ENCODE data around the gene PKD1. TPM values are rescaled to one million over a fixed set of nuclear protein-coding genes. Genes with fewer than 3 reads are reported as not detected.
"Not testable (repeated sequence)": the region's sequence is repeated elsewhere in the genome, so short reads cannot be mapped to it uniquely, and the experiment has no call there.

PKD1 gene
- total and polyA plus RNA-seq, 2 of the 13 experiments (the other 11 are each of a cell fraction or from before 2014, with no cell fraction given) = 22.1 to 23.0 TPM

DNA sequence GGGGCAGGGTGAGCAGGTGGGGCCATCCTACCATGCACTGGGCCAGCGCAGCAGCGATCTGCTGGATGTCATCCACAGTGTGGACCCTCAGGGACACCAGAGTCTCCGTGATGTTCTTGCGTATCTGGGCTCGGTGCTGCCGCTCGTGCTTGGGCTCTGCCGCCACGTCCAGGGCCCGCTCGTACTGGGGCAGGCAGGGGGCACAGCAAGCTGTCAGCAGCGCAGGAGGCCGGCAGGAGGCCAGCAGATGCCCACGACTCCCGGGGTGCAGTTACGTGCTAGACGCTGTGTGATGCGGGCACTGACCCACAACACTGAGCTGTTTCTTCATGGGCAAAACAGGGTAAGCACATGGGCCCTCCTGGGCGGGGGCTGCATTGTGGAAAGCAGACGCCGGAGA is 30.4 kb downstream of the PKD1 start:
- H3K27ac ChIP-seq (ENCODE audit: extremely low read length, insufficient read depth, low read length); H3K4me2 ChIP-seq (ENCODE audit: low read depth, low read length); in situ Hi-C loops (cut with HindIII; ENCODE audit: extremely low pct_ligation_motif_present, low pct_unique_long_range_greater_than_20kb); H2AFZ ChIP-seq (ENCODE audit: low read length); FAIRE-seq; POLR2A ChIA-PET; H3K4me3 ChIP-seq (replicated peaks in 1 of 3; ENCODE audit: insufficient read depth in 1 of 3, low read depth in 2 of 3, low read length in 3 of 3); H4K20me1 ChIP-seq (ENCODE audit: insufficient read depth, low read length); DNase-seq (ENCODE audit: low spot score); H3K36me3 ChIP-seq (replicated peaks in 1 of 2; ENCODE audit: control insufficient read depth in 1 of 2, insufficient read depth in 2 of 2, low read length in 2 of 2); CTCF ChIA-PET (ENCODE audit: low intra/inter-chr PET ratio, low total read pairs); H3K4me1 ChIP-seq (ENCODE audit: insufficient read depth, low read length); H3K79me2 ChIP-seq (ENCODE audit: insufficient read depth, low read length); ATAC-seq; H3K27me3 ChIP-seq (ENCODE audit: control insufficient read depth in 1 of 2, insufficient read depth in 2 of 2, low read length in 2 of 2); H3K9ac ChIP-seq (ENCODE audit: insufficient read depth, low read depth, low read length); BruUV-seq (replicated peaks); H3K9me3 ChIP-seq (ENCODE audit: low read length); intact Hi-C loops (cut with micrococcal nuclease; ENCODE audit: unreplicated experiment): not testable (repeated sequence)
- 97% methylated on average over 7 of the region's 21 CpGs for WGBS (ENCODE audit: low lambda C conversion rate)

DNA sequence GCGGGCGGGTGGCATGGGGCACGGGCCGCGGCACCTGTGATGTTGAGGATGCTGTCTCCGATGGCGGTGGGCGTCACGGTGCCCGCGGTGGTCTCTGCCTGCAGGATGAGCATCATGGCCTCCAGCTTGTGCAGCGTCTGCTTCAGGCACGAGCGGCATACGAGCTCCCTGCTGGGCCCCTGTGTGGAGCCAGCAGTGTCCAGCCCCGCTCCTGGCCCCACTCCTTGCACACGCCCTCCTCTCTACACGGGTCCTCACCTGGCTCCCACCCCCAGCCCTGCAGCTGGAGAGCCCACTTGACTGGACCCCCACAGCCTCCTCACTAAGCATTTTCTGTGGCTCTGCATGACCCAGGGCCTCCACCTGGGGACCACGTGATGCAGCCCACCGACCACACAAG is 31.2 kb downstream of the PKD1 start:
- intact Hi-C loops (cut with micrococcal nuclease; ENCODE audit: unreplicated experiment); H3K27me3 ChIP-seq (ENCODE audit: control insufficient read depth in 1 of 2, insufficient read depth in 2 of 2, low read length in 2 of 2); H3K4me2 ChIP-seq (ENCODE audit: low read depth, low read length); H3K4me1 ChIP-seq (ENCODE audit: insufficient read depth, low read length); H4K20me1 ChIP-seq (ENCODE audit: insufficient read depth, low read length); H3K27ac ChIP-seq (ENCODE audit: extremely low read length, insufficient read depth, low read length); H2AFZ ChIP-seq (ENCODE audit: low read length); H3K9ac ChIP-seq (ENCODE audit: insufficient read depth, low read depth, low read length); CTCF ChIA-PET (ENCODE audit: low intra/inter-chr PET ratio, low total read pairs); POLR2A ChIA-PET; H3K4me3 ChIP-seq (replicated peaks in 1 of 3; ENCODE audit: insufficient read depth in 1 of 3, low read depth in 2 of 3, low read length in 3 of 3); H3K79me2 ChIP-seq (ENCODE audit: insufficient read depth, low read length); H3K36me3 ChIP-seq (replicated peaks in 1 of 2; ENCODE audit: control insufficient read depth in 1 of 2, insufficient read depth in 2 of 2, low read length in 2 of 2); DNase-seq (ENCODE audit: low spot score); BruUV-seq (replicated peaks); FAIRE-seq; in situ Hi-C loops (cut with HindIII; ENCODE audit: extremely low pct_ligation_motif_present, low pct_unique_long_range_greater_than_20kb); H3K9me3 ChIP-seq (ENCODE audit: low read length): not testable (repeated sequence)
- WGBS (ENCODE audit: low lambda C conversion rate) = 95% methylated on average over 7 of the region's 20 CpGs
- peak; percentile 74 for ATAC-seq

DNA sequence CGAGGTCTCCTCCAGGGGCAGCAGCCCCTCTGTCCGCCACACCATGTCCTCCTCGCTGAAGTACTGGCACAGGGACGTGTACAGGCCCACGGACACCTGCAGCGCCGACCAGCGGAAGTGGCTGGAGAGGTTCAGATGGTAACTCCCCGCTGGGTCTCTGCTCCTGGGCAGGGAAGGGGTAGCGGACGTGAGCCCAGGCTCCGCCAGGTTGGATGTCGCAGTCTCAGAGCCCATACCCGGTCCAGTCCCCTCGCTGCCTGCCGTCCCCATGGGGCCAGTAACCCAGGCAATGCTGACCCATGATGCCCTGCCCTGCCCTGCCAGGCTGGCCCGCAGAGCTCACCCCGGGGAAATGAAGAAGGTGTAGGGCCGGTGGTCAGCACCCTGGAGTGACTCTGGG is 33.2 kb downstream of the PKD1 start:
- BruUV-seq (replicated peaks) = no TSS peak
- Histone ChIP-seq H3K36me3 (replicated peaks in 1 of 2; ENCODE audit: control insufficient read depth in 1 of 2, insufficient read depth in 2 of 2, low read length in 2 of 2) (no peaks in the 10 kb centered on the region; a peak in 1 of 5 replicates), H3K4me1 (ENCODE audit: insufficient read depth, low read length) (no peaks in the 10 kb centered on the region), H4K20me1 (ENCODE audit: insufficient read depth, low read length) (no peaks in the 10 kb centered on the region), H3K27ac (ENCODE audit: extremely low read length, insufficient read depth, low read length) (no peak overlapping the region), H3K27me3 (ENCODE audit: control insufficient read depth in 1 of 2, insufficient read depth in 2 of 2, low read length in 2 of 2) (no peaks in the 10 kb centered on the region), H2AFZ (ENCODE audit: low read length) (no peak overlapping the region), H3K9me3 (ENCODE audit: low read length) (no peaks in the 10 kb centered on the region), H3K9ac (ENCODE audit: insufficient read depth, low read depth, low read length) (no peak overlapping the region), H3K4me3 (replicated peaks in 1 of 3; ENCODE audit: insufficient read depth in 1 of 3, low read depth in 2 of 3, low read length in 3 of 3) (no peak overlapping the region), H3K79me2 (ENCODE audit: insufficient read depth, low read length) (no peaks in the 10 kb centered on the region), H3K4me2 (ENCODE audit: low read depth, low read length) (no peak overlapping the region)
- FAIRE-seq (no peak), DNase-seq (ENCODE audit: low spot score) (no peak), ATAC-seq (no peak)
- 94% methylated on average over 9 of the region's 19 CpGs for WGBS (ENCODE audit: low lambda C conversion rate)
- CTCF ChIA-PET (ENCODE audit: low intra/inter-chr PET ratio, low total read pairs) = no interaction called here
- in situ Hi-C loops (cut with HindIII; ENCODE audit: extremely low pct_ligation_motif_present, low pct_unique_long_range_greater_than_20kb) (no loop called here), intact Hi-C loops (cut with micrococcal nuclease; ENCODE audit: unreplicated experiment) (no loop called here)
- POLR2A ChIA-PET = no interaction called here
- TF ChIP-seq, protein P1, sequence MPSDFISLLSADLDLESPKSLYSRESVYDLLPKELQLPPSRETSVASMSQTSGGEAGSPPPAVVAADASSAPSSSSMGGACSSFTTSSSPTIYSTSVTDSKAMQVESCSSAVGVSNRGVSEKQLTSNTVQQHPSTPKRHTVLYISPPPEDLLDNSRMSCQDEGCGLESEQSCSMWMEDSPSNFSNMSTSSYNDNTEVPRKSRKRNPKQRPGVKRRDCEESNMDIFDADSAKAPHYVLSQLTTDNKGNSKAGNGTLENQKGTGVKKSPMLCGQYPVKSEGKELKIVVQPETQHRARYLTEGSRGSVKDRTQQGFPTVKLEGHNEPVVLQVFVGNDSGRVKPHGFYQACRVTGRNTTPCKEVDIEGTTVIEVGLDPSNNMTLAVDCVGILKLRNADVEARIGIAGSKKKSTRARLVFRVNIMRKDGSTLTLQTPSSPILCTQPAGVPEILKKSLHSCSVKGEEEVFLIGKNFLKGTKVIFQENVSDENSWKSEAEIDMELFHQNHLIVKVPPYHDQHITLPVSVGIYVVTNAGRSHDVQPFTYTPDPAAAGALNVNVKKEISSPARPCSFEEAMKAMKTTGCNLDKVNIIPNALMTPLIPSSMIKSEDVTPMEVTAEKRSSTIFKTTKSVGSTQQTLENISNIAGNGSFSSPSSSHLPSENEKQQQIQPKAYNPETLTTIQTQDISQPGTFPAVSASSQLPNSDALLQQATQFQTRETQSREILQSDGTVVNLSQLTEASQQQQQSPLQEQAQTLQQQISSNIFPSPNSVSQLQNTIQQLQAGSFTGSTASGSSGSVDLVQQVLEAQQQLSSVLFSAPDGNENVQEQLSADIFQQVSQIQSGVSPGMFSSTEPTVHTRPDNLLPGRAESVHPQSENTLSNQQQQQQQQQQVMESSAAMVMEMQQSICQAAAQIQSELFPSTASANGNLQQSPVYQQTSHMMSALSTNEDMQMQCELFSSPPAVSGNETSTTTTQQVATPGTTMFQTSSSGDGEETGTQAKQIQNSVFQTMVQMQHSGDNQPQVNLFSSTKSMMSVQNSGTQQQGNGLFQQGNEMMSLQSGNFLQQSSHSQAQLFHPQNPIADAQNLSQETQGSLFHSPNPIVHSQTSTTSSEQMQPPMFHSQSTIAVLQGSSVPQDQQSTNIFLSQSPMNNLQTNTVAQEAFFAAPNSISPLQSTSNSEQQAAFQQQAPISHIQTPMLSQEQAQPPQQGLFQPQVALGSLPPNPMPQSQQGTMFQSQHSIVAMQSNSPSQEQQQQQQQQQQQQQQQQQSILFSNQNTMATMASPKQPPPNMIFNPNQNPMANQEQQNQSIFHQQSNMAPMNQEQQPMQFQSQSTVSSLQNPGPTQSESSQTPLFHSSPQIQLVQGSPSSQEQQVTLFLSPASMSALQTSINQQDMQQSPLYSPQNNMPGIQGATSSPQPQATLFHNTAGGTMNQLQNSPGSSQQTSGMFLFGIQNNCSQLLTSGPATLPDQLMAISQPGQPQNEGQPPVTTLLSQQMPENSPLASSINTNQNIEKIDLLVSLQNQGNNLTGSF (CRISPR knock-in tag; IDR thresholded peaks at IDR 0.05) = no peak
- TF ChIP-seq XRCC5 (optimal IDR thresholded peaks at IDR 0.05; ENCODE audit: low read length) (no peak), ZNF674 (CRISPR knock-in tag; IDR thresholded peaks at IDR 0.05; ENCODE audit: low read depth) (no peak), HMG20B (CRISPR knock-in tag; conservative IDR thresholded peaks at IDR 0.05) (no peak)
- TF ChIP-seq, protein P2, sequence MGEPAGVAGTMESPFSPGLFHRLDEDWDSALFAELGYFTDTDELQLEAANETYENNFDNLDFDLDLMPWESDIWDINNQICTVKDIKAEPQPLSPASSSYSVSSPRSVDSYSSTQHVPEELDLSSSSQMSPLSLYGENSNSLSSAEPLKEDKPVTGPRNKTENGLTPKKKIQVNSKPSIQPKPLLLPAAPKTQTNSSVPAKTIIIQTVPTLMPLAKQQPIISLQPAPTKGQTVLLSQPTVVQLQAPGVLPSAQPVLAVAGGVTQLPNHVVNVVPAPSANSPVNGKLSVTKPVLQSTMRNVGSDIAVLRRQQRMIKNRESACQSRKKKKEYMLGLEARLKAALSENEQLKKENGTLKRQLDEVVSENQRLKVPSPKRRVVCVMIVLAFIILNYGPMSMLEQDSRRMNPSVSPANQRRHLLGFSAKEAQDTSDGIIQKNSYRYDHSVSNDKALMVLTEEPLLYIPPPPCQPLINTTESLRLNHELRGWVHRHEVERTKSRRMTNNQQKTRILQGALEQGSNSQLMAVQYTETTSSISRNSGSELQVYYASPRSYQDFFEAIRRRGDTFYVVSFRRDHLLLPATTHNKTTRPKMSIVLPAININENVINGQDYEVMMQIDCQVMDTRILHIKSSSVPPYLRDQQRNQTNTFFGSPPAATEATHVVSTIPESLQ (CRISPR knock-in tag; conservative IDR thresholded peaks at IDR 0.05) = no peak
